ENCODE measurements around the gene GABRR3.

Gene GABRR3

DNA sequence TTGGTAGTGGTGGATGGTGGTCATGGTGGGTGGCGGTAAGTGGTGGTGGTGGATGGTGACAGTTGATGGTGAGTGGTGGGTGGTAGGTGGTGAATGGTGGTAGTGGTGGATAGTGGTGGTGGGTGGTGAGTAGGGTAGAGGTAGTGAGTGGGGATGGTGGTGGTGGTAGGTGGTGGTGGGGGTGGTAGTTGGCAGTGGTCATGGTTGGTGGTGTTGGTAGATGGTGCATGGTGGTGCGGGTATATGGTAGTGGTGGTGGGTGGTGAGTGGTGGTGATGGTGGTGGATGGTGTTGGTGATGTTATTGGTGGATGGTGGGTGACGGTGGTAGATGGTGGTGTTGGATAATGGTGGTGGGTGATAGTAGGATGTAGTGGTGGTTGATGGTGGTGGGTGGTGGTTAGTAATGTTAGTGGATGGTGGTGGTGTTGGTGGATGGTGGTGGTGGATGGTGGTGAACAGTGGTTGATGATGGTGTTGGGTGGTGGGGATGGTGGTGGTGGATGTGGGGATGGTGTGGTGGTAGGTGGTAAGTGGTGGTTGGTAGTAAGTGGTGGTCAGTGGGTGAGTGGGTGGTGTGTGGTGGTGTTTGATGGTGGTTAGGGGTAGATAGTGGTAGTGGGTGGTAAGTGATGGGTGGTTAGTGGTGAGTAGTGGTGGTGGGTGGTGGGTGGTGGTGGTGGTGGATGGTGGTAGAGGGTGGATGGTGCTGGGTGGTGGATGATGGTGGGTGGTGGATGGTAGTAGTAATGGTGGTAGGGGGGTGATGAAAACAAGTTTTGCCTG, 46.1 kb downstream of the GABRR3 start:
- no peak for DNase-seq

DNA sequence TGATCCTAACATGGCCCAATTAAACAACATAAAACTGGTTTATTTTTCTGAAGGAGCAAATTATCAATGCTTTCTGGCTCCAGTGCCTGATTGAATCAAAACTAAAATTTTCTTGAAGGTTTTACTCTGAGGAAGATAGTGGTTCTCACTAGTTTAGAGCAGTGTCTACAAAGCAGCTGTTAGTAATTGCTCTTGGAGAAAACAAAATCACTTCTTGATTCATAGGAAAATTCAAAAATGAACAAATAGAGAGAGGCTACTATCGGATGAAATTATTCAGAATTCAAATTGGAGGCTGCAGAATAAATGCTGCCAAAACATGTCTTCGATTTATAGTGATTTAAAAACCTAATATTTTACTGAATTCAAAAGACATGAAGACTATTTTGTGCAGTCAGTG, 47.8 kb downstream of the GABRR3 start:
- no peak for DNase-seq

DNA sequence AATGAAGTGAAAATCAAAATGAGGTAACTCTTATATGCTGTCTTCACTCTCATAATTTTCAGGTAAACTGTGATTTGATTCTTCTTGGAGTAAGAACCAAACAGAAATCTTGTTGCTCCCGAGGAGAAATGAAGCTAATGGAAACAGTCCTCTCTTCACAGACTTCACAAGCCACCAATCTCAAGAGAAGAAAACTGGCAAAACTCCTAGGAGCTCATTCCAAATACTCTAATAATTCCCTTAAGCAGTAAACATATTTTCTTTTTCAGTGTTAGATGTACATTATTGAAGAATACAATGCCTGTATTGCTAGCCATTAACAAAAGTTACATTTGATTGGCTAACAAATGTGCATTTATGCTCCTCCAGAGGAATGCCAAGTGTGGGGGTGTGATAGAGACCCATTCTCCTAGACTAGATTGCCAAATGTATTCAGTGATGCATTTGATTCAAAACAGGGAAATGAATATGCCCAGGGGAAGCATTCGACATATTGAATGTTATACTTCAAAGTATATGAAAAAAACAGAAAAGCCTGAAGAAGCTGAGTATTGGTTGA, 51.1 kb downstream of the GABRR3 start:
- DNase-seq, result no peak

DNA sequence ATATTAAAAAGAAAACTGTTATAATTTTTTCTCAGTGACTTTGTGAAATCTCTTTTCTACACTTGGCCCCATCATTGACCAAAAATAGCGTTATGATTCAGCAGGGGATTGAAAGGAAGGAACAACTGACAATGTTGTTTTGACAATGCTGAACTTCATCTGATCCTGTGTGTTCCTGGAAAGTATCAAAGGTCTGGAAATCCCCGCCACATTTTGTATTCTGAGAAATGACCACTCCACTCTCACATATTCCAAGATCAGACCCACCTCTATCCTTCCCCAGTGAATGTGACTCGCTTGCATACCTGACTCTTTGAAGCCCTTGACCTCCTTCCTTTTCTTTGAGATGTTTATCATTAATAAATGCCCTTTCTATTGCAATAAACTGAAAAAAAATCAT, 53.2 kb downstream of the GABRR3 start:
- no peak for DNase-seq

DNA sequence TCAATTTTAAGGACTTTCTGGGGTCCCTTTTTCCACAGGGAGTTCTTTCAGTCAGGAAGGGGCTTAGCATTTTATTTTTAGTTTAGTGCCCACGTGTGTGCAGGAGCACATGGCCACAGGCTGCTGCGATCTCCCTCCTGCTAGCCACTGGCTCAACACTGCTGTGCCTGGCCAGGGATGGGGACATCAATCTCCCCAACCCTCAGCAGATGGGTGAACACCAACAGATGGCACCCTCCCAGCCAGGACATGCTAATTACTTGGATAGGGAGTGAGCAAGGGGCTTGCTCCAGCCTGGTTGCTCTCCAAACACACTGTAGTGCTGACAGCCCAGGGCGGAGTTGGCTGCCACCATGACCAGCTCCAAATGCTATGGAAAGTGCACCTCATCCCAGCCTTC, 55.5 kb downstream of the GABRR3 start:
- DNase-seq, result no peak

GRCh38 chr3:97975466-97975865, 59.6 kb downstream of the GABRR3 start:
- DNase-seq, result no peak

DNA sequence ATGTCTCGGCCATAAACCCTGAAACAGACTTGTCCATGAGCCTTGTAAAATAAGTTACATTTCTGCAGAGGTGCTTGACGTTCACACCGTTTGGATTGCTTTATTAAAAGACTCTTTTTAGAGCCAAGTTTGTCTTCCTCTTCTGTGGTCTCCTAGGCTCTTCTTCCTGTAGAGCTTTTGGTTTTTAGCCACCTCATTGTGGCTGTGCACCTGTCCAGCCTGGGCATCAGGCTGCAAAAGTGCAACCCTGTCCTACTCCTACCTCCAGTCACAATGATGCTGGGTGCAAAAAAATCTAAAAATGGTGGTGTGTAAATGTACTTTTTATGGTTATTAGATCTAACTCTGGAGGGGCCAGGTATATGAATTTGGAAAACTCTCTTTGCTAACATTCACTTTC, 60.1 kb downstream of the GABRR3 start:
- no peak for DNase-seq

- no peak for DNase-seq
Observed at GRCh38 chr3:97972976-97973375, 62.1 kb downstream of the GABRR3 start.

- peak; percentile 51 to 61 (median 57) for DNase-seq
Observed at GRCh38 chr3:97971679-97972567, 63.2 kb downstream of the GABRR3 start, which contains the start of gene RIOX2. TSS of gene RIOX2 (minus strand) at chr3:97972431. CDS start at chr3:97967593, 4,838 bp downstream.

DNA sequence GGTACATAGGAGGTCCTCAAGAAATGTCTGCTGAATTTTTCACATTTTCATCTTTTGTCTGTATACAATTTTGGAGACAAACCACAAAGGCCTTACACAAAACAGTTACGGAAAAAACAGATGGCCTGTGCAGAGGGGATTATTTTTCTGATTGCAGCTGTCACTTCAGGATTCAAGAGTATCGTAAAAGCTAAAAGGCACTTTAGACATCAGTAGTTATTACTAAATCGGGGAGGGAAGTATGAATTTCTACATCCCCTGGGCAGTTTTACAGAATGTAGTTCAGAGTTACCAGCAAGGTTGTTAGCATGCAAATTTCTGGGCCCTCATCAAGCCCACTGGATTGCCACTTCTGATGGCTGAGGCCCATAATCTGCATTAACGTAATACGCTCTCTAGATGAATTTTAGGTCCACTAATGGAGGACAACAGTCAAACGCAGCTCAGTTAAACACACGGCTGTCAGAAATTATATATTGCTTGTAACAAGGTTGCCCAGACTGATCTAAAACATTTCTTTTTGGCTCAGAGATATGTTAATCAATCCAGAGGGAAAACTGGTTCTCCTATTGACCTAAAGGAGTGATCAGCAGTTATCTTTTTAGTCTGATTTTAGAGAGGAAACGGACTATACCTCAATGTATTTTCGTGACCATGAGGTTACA, 64.0 kb downstream of the GABRR3 start:
- no peak for DNase-seq

DNA sequence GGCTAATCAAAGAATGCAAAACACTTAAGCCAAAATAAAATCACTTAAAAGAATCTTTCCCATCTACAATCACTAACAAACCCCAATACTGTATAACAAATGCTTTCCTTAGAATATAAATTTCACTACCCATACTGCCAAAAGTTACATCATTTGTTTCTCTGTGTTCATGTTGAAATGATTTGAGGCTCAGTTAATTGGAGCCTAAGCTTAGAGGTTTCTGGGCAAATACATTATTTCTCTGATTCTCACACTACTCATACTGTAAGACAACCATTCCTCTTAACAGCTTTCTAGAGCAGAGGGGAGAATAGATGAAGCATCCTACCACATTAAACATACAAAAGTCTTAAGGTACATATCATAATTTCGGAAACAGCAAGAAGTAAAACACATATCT, 65.0 kb downstream of the GABRR3 start:
- DNase-seq, result no peak

DNA sequence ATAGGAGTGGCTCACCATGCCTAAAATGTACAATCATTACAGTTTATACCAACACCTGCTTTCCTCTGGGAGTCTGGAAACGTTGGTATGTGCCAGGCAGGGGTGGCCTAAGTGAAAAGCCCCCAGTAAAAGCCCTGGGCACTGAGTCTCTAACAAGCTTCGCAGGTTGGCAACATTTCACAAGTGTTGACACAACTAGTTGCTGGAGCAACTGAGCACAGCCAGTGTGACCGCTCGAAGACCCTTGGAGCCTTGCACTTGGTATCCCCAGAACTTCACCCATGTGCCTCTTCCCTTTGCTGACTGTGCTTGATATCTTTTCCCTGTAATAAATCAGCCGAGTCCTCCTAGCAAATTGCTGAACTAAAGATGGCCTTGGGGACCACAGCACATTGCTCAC, 65.6 kb downstream of the GABRR3 start:
- no peak for DNase-seq

- DNase-seq, result no peak
Observed at GRCh38 chr3:97968376-97968775, 66.7 kb downstream of the GABRR3 start.

DNA sequence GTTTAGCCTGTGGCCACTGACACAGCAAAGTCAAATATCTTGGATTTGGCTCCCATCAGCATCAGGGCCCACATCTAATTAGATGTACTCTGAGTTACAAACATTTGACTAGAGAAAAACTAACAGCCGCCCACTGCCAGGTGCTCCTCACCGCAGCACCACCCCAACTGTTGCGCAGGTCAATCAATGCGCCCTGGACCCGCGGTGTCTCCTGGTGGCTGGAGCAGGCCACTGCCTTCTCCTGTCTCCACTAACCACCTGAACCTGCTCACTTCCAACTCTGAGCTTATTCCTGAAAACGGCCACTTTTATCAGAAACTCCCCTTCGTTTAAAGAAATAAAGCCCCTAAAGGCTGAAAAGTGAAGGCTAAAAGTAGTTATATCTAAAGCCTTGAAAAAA, 67.1 kb downstream of the GABRR3 start:
- no peak for DNase-seq

- no peak for DNase-seq
Observed at GRCh38 chr3:97960993-97961766, 73.9 kb downstream of the GABRR3 start.

- DNase-seq, result no peak
Observed at GRCh38 chr3:97960551-97960950, 74.6 kb downstream of the GABRR3 start.

DNA sequence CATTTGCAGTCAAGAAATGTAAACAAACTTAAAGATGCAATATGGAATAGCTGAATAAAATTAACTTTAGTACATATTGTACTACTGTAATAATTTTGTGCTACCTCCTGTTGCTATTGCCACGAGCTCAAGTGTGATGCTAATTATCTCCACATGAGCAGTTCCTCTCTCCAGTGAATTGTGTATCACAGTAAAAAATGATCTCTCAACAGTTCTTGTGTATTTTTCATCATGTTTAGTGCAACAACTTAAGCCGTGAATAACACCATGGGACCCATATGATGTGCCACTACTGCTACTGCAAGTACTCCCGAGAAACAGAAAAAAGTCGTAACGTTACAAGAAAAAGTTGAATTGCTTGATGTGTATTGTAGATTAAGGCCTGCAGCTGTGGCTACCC, 75.2 kb downstream of the GABRR3 start:
- no peak for DNase-seq

- DNase-seq, result no peak
Observed at GRCh38 chr3:97958796-97959195, 76.3 kb downstream of the GABRR3 start.

DNA sequence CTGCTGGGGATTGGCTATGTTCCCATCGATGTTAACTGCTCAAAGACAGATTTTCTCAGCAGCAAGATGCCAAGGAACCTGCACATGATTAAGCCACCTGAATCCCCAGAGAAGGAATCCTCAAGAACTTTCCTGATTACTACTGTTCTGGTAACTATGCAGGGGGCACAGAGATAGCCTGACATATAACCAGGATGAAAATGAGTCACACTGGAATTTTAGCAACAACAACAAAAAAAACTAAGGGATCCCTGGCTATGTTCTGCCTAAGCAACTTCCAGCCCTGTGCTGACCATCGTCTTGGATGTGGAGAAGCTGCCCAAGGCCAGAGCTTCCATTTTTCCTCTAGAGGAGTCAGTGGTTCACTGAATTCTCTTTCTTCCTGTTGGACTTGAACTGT, 76.7 kb downstream of the GABRR3 start:
- no peak for DNase-seq

- no peak for DNase-seq
Observed at GRCh38 chr3:97957617-97958311, 77.4 kb downstream of the GABRR3 start.

- DNase-seq, result no peak
Observed at GRCh38 chr3:97956051-97956450, 79.1 kb downstream of the GABRR3 start.

Measured in activated CD4-positive, CD25-positive, alpha-beta regulatory T cell (primary cell).